IMR-90 (cell line): ENCODE data around the gene OR5H6. TPM values are rescaled to one million over a fixed set of nuclear protein-coding genes. Genes with fewer than 3 reads are reported as not detected.

Experiments
- ATAC-seq: fragments of 200-7000 bp; cut with Tn5 transposase; 2 replicates; pipeline ENCODE4 v1.9.1; 2020; ENCODE audit warnings: low read depth, mild to moderate bottlenecking, moderate library complexity
- BruUV-seq: library from RNA; stranded (reverse); fragments of 400-500 nt; replicated peaks from 2 replicates; lab custom pipeline; 2021; lab: Mats Ljungman, UMichigan
- CTCF ChIA-PET: fragments of 300-600 bp; formaldehyde crosslinking; extraction: SDS; loops from one replicate; lab custom pipeline; 2021; ENCODE audit warnings: antibody characterized with exemption; lab: Yijun Ruan, JAX
- POLR2A ChIA-PET: fragments of 300-600 bp; sonication (Branson Sonifier 250); formaldehyde crosslinking; loops from one replicate; lab custom pipeline; 2022; ENCODE audit warnings: antibody characterized with exemption; ENCODE audit not compliant: unreplicated experiment; lab: Charles Lee
- DNase-seq: peaks from one replicate; pipeline ENCODE4 v3.0.0; 2013
- H2AFZ ChIP-seq: replicated peaks from 2 replicates; pipeline ENCODE3; 2013; ENCODE audit warnings: low read length, mild to moderate bottlenecking; ENCODE audit not compliant: poor library complexity
- H2AK5ac ChIP-seq: 2 replicates; pipeline ENCODE4 v1.6.1; 2013; ENCODE audit warnings: low read depth, low read length, inconsistent platforms
- H2AK9ac ChIP-seq: replicated peaks from 2 replicates; pipeline ENCODE3; 2013; ENCODE audit warnings: mild to moderate bottlenecking, low read depth, low read length, moderate library complexity; ENCODE audit not compliant: poor library complexity
- H2BK120ac ChIP-seq: 2 replicates; pipeline ENCODE4 v1.6.1; 2013; ENCODE audit warnings: low read depth, low read length, inconsistent platforms
- H2BK15ac ChIP-seq: 3 replicates; pipeline ENCODE4 v1.6.1; 2013; ENCODE audit warnings: low read depth, low read length, inconsistent platforms
- H2BK20ac ChIP-seq: 2 replicates; pipeline ENCODE4 v1.6.1; 2013; ENCODE audit warnings: low read depth, mild to moderate bottlenecking, inconsistent platforms, low read length, moderate library complexity
- H2BK5ac ChIP-seq: 2 replicates; pipeline ENCODE4 v1.6.1; 2013; ENCODE audit warnings: mild to moderate bottlenecking, low read depth, low read length, inconsistent platforms; ENCODE audit not compliant: poor library complexity, severe bottlenecking
- H3K14ac ChIP-seq: replicated peaks from 2 replicates; pipeline ENCODE4 v1.6.1; 2013; ENCODE audit warnings: low read depth, low read length, inconsistent platforms
- H3K18ac ChIP-seq: 2 replicates; pipeline ENCODE4 v1.6.1; 2013; ENCODE audit warnings: low read depth, low read length, control low read depth
- H3K23ac ChIP-seq: 2 replicates; pipeline ENCODE4 v1.6.1; 2013; ENCODE audit warnings: low read depth, low read length, inconsistent platforms
- H3K27ac ChIP-seq: 2 replicates; pipeline ENCODE4 v1.5.1; 2013; ENCODE audit warnings: mild to moderate bottlenecking, control low read depth, low read length; ENCODE audit not compliant: insufficient read depth
- H3K27me3 ChIP-seq: 2 replicates; pipeline ENCODE4 v1.6.1; 2013; ENCODE audit warnings: low read length; ENCODE audit not compliant: control insufficient read depth, insufficient read depth
- H3K36me3 ChIP-seq: 2 replicates; pipeline ENCODE4 v1.6.1; 2013; ENCODE audit warnings: low read length, mixed read lengths; ENCODE audit not compliant: control insufficient read depth, insufficient read depth
- H3K4ac ChIP-seq: 2 replicates; pipeline ENCODE4 v1.6.1; 2013; ENCODE audit warnings: low read depth, low read length, inconsistent platforms
- H3K4me1 ChIP-seq: 2 replicates; pipeline ENCODE4 v1.6.1; 2013; ENCODE audit warnings: low read length, mixed read lengths; ENCODE audit not compliant: control insufficient read depth, insufficient read depth
- H3K4me2 ChIP-seq: 2 replicates; pipeline ENCODE4 v1.6.1; 2013; ENCODE audit warnings: low read depth, mild to moderate bottlenecking, control low read depth, low read length, moderate library complexity
- H3K4me3 ChIP-seq: 2 replicates; pipeline ENCODE4 v1.5.1; 2013; ENCODE audit warnings: low read depth, mild to moderate bottlenecking, control low read depth, low read length, moderate library complexity; ENCODE audit not compliant: insufficient read depth
- H3K56ac ChIP-seq: 2 replicates; pipeline ENCODE4 v1.6.1; 2013; ENCODE audit warnings: low read length, inconsistent platforms; ENCODE audit not compliant: insufficient read depth; ENCODE audit errors: extremely low read depth
- H3K79me1 ChIP-seq, 2 experiments: 2 replicates each; pipeline ENCODE4 v1.6.1; 2013; ENCODE audit warnings: low read length in 2 of 2, inconsistent platforms in 1 of 2, low read depth in 1 of 2
- H3K9ac ChIP-seq: 2 replicates; pipeline ENCODE4 v1.6.1; 2013; ENCODE audit warnings: low read depth, low read length, control low read depth
- H3K9me1 ChIP-seq: 2 replicates; pipeline ENCODE4 v1.6.1; 2013; ENCODE audit warnings: low read length, inconsistent platforms; ENCODE audit not compliant: insufficient read depth
- H3K9me3 ChIP-seq: 2 replicates; pipeline ENCODE4 v1.6.1; 2013; ENCODE audit warnings: low read length; ENCODE audit not compliant: control insufficient read depth, insufficient read depth
- H4K20me1 ChIP-seq: 2 replicates; pipeline ENCODE4 v1.6.1; 2013; ENCODE audit warnings: low read length, inconsistent platforms; ENCODE audit not compliant: insufficient read depth
- H4K5ac ChIP-seq: 2 replicates; pipeline ENCODE4 v1.6.1; 2013; ENCODE audit warnings: mild to moderate bottlenecking, low read depth, low read length, control low read depth
- H4K8ac ChIP-seq, 2 experiments: 2 replicates each; pipeline ENCODE4 v1.6.1; 2013; ENCODE audit warnings: low read depth in 2 of 2, low read length in 2 of 2, control low read depth in 1 of 2, inconsistent platforms in 1 of 2
- H4K91ac ChIP-seq: 2 replicates; pipeline ENCODE4 v1.6.1; 2013; ENCODE audit warnings: low read depth, low read length, inconsistent platforms; ENCODE audit not compliant: insufficient read depth
- BHLHE40 ChIP-seq: fragments of 150-350 bp; IDR thresholded peaks from 2 replicates; pipeline ENCODE4 v1.6.1; 2016; ENCODE audit warnings: mild to moderate bottlenecking, low read depth, low read length
- CEBPB ChIP-seq: IDR thresholded peaks from 2 replicates; pipeline ENCODE4 v1.6.1; 2012; ENCODE audit warnings: low read depth, low read length, improper control_type of control experiment
- CHD1 ChIP-seq: IDR thresholded peaks from 2 replicates; pipeline ENCODE4 v1.6.1; 2012; ENCODE audit warnings: low read depth, low read length, improper control_type of control experiment
- FOS ChIP-seq: fragments of 150-350 bp; IDR thresholded peaks from 2 replicates; pipeline ENCODE4 v1.6.1; 2016; ENCODE audit warnings: low read depth, low read length
- MAZ ChIP-seq: IDR thresholded peaks from 2 replicates; pipeline ENCODE4 v1.6.1; 2012; ENCODE audit warnings: low read depth, mild to moderate bottlenecking, low read length, improper control_type of control experiment, moderate library complexity, borderline replicate concordance
- NFE2L2 ChIP-seq: fragments of 150-350 bp; IDR thresholded peaks from 2 replicates; pipeline ENCODE4 v1.6.1; 2016; ENCODE audit warnings: low read depth, mild to moderate bottlenecking, low read length
- RAD21 ChIP-seq: IDR thresholded peaks from 2 replicates; pipeline ENCODE4 v1.6.1; 2012; ENCODE audit warnings: low read length, improper control_type of control experiment
- SMC3 ChIP-seq: fragments of 150-350 bp; IDR thresholded peaks from 2 replicates; pipeline ENCODE4 v1.6.1; 2016; ENCODE audit warnings: low read depth, mild to moderate bottlenecking, antibody characterized with exemption, low read length, moderate library complexity
- WGBS, 2 experiments: methylation state at CpG; one replicate each; pipeline versions ENCODE4 v1.1.5 to v1.1.7; 2013; ENCODE audit warnings: missing lambda C conversion rate in 2 of 2; ENCODE audit not compliant: insufficient read length in 1 of 2; ENCODE audit errors: extremely low coverage in 2 of 2; 5-methylcytosine and 5-hydroxymethylcytosine counted together
- dilution Hi-C: fragments of 300-500 bp; cut with HindIII; formaldehyde crosslinking; loops from one replicate; pipeline ENCODE4 v1.14.3; 2018; ENCODE audit warnings: low sequenced_read_pairs; ENCODE audit not compliant: unreplicated experiment
- in situ Hi-C: fragments of 300-500 bp; cut with MboI; formaldehyde crosslinking; loops from 3 replicates; pipeline ENCODE4 v1.14.3; 2019; ENCODE audit warnings: low sequenced_read_pairs, inconsistent platforms, mixed read lengths
- intact Hi-C: fragments of 100-400 bp; cut with micrococcal nuclease; formaldehyde crosslinking; loops from 2 replicates; pipeline ENCODE4 v1.10.0; 2022
- polyA plus RNA-seq, 3 experiments: library from polyadenylated mRNA; depleted of rRNA; stranded (reverse); fragments of >200 nt; gene quantifications; 2 replicates each; pipeline ENCODE4 v1.2.3, GENCODE V29; 2012; ENCODE audit warnings: low replicate concordance in 1 of 3
- total RNA-seq: library from RNA; depleted of rRNA; stranded (reverse); fragments of >200 nt; gene quantifications from 2 replicates; pipeline ENCODE4 v1.2.3, GENCODE V29; 2012
- TF ChIP-seq, protein P1 (sequence below): fragments of 150-350 bp; IDR thresholded peaks from 2 replicates; pipeline ENCODE4 v1.6.1; 2017; ENCODE audit warnings: mild to moderate bottlenecking, antibody characterized with exemption, low read length, low read depth
- TF ChIP-seq, protein P2 (sequence below): fragments of 150-350 bp; IDR thresholded peaks from 2 replicates; pipeline ENCODE4 v1.6.1; 2016; ENCODE audit warnings: low read depth, mild to moderate bottlenecking, low read length, moderate library complexity, borderline replicate concordance
- TF ChIP-seq, protein P3 (sequence below): conservative IDR thresholded peaks from 2 replicates; pipeline ENCODE4 v1.5.1; 2012; ENCODE audit warnings: mild to moderate bottlenecking, low read depth, low read length, improper control_type of control experiment

Gene OR5H6
- total and polyA plus RNA-seq, 2 of the 4 experiments (the other 2 are of a cell fraction), result not detected

DNA sequence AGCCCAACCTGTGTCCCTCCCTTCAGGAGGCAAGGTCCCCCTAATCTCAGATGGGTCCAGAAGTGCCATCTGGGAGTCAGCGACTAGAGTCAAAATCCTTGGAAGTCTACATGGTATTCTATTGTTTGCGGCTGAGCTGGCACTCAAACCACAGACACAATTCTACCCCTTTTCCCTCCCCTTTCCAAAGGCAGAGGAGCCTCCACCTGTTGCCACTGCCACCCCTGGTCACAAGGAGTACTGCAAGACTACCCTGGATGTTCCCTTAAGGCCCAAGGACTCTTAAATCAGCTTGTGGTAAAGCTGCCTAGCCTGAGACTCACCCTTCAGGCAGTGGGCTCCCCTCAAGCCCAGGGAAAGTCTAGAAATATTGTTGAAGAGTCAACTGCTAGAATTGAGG, 4.3 kb upstream of the OR5H6 start:
- Histone ChIP-seq H2AK9ac (no peak overlapping the region), H4K5ac (no peak overlapping the region), H3K79me1 (no peaks in the 10 kb centered on the region)

More for the DNA sequence above, 4.3 kb upstream of the OR5H6 start:
- Histone ChIP-seq H3K56ac (no peak overlapping the region), H2BK5ac (no peak overlapping the region), H2BK15ac (no peak overlapping the region), H3K23ac (no peak overlapping the region), H3K9me1 (no peaks in the 10 kb centered on the region), H2AK5ac (no peak overlapping the region), H3K27ac (no peak overlapping the region), H2AFZ (no peak overlapping the region), H3K4me3 (no peak overlapping the region), H4K91ac (no peak overlapping the region), H3K18ac (no peak overlapping the region), H2BK120ac (no peak overlapping the region), H3K14ac (no peak overlapping the region), H3K4ac (no peak overlapping the region), H3K9me3 (no peaks in the 10 kb centered on the region), H3K36me3 (no peaks in the 10 kb centered on the region), H3K27me3 (no peaks in the 10 kb centered on the region), H4K8ac (no peak overlapping the region), H3K4me2 (no peak overlapping the region), H2BK20ac (no peak overlapping the region), H3K4me1 (no peaks in the 10 kb centered on the region), H3K9ac (no peak overlapping the region), H4K20me1 (no peaks in the 10 kb centered on the region)
- TF ChIP-seq CEBPB (no peak), CHD1 (no peak), RAD21 (no peak), MAZ (no peak), FOS (no peak), NFE2L2 (no peak), BHLHE40 (no peak), SMC3 (no peak)
- TF ChIP-seq, protein P1, sequence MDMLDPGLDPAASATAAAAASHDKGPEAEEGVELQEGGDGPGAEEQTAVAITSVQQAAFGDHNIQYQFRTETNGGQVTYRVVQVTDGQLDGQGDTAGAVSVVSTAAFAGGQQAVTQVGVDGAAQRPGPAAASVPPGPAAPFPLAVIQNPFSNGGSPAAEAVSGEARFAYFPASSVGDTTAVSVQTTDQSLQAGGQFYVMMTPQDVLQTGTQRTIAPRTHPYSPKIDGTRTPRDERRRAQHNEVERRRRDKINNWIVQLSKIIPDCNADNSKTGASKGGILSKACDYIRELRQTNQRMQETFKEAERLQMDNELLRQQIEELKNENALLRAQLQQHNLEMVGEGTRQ, result no peak
- TF ChIP-seq, protein P2, sequence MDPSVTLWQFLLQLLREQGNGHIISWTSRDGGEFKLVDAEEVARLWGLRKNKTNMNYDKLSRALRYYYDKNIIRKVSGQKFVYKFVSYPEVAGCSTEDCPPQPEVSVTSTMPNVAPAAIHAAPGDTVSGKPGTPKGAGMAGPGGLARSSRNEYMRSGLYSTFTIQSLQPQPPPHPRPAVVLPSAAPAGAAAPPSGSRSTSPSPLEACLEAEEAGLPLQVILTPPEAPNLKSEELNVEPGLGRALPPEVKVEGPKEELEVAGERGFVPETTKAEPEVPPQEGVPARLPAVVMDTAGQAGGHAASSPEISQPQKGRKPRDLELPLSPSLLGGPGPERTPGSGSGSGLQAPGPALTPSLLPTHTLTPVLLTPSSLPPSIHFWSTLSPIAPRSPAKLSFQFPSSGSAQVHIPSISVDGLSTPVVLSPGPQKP, result no peak
- TF ChIP-seq, protein P3, sequence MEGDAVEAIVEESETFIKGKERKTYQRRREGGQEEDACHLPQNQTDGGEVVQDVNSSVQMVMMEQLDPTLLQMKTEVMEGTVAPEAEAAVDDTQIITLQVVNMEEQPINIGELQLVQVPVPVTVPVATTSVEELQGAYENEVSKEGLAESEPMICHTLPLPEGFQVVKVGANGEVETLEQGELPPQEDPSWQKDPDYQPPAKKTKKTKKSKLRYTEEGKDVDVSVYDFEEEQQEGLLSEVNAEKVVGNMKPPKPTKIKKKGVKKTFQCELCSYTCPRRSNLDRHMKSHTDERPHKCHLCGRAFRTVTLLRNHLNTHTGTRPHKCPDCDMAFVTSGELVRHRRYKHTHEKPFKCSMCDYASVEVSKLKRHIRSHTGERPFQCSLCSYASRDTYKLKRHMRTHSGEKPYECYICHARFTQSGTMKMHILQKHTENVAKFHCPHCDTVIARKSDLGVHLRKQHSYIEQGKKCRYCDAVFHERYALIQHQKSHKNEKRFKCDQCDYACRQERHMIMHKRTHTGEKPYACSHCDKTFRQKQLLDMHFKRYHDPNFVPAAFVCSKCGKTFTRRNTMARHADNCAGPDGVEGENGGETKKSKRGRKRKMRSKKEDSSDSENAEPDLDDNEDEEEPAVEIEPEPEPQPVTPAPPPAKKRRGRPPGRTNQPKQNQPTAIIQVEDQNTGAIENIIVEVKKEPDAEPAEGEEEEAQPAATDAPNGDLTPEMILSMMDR, result no peak
- CTCF ChIA-PET, result no interaction called here
- no peak for ATAC-seq
- POLR2A ChIA-PET, result no interaction called here
- BruUV-seq, result no TSS peak
- intact Hi-C loops, result no loop called here
- no peak for DNase-seq
- dilution Hi-C loops, result no loop called here
- WGBS, 2 experiments, result no CpG with 5 or more reads among the region's 2 CpGs
- in situ Hi-C loops, result no loop called here
